GM19240 (cell line): ENCODE data around the gene UNC13A.

ENCODE experiments used
- DNase-seq: peaks from one replicate; pipeline ENCODE4 v3.0.0; 2011; ENCODE audit warnings: low spot score; ENCODE audit not compliant: insufficient read length

Gene UNC13A

GRCh38 chr19:17669419-17669818 lies 18.7 kb downstream of the UNC13A start:
- DNase-seq = no peak

DNA sequence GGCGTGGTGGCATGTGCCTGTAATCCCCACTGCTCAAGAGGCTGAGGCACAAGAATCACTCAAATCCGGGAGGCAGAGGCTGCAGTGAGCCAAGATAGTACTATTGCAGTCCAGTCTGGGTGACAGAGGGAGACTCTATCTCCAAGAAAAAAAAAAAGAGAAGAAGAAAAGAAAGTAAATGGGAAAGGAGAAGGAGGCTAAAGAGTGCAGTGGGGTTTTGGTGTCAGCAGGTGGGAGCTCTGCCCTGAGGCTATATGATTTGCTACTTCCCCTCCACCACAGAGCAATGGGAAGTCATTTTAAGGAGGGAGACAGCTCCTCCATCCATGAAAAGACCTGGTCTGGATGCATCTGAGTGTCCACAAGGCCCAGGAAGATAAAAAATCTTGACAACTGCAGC lies 23.1 kb downstream of the UNC13A start:
- DNase-seq = no peak

DNA sequence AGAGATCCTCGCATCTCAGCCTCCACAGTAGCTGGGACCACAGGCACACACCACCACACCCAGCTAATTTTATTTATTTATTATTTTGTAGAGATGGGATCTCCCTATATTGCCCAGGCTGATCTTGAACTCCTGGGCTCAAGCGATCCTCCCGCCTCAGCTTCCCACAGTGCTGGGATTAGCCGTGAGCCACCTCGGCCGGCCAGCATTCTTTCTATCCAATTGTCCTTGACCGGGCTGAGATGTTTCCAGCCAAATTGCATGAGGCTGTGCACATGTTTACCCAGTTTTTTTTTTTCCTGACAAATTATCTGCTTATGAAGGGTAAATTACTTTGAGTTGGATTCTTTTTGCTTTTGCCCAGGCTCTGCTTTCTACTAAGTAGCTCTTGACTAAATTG lies 28.2 kb downstream of the UNC13A start:
- DNase-seq = no peak

DNA sequence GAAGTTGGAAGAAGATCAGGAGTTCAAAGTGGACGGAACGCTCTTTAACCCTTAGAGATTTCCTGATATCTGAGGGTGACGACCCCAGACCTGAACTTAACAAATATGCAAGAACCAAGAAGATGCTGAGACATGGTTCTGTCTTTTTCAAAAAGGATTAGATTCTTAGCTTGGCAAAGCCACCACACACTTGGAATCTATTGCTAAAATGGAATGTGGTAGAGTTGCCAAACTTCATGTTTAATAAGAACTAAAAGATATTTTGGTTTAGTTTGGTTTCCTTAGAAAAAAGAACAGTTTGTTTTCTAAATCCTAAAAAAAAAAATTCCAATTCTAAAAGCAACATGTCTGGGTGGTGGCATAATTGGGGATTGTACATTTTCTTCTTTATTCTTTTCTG lies 29.5 kb downstream of the UNC13A start:
- DNase-seq = no peak

GRCh38 chr19:17658240-17658639 lies 29.9 kb downstream of the UNC13A start:
- no peak for DNase-seq

- no peak for DNase-seq
Measured at GRCh38 chr19:17656970-17657369, 31.2 kb downstream of the UNC13A start.

- no peak for DNase-seq
Measured at GRCh38 chr19:17655751-17656472, 32.2 kb downstream of the UNC13A start.

GRCh38 chr19:17654993-17655392 lies 33.2 kb downstream of the UNC13A start:
- DNase-seq = no peak

DNA sequence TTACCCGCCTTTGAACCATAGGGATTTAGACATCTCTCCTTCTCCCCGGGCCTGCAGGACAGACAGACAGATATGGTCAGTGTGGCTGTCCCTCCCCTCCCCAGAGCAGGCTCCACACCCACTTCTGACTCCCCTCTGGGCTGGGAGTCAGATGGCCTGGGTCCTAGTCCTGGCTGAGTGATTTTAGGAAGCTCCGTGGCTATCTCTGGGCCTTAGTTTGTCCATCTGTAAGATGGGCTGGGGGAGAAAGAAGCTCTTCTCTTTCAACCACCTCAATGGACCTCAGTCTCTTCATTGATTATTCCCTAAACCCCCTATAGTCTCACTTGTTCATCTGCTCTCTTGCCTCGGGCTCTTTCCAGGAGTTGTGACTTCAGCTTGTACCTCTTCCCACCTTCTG lies 35.5 kb downstream of the UNC13A start:
- DNase-seq = no peak

DNA sequence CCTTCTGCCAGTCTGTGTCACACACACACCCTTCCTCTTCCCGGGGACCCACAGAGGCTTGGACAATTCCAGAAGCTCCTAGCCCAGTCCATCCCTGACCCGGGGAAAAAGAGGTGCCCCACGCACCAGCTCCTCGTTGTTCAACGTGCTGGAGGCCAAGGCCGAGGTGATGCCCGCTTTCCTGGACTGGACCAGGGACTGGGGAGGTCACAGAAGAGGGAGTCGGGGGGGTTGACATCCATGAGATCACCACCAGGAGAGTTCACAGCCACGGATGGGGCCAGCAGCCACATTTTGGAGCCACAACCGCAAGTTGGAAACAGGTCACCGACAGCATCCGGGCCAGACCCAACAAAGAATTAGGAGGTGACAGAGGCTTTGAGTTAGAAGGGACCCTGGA lies 39.4 kb downstream of the UNC13A start:
- DNase-seq = no peak

- DNase-seq = no peak
Measured at GRCh38 chr19:17648097-17648660, 40.0 kb downstream of the UNC13A start.

DNA sequence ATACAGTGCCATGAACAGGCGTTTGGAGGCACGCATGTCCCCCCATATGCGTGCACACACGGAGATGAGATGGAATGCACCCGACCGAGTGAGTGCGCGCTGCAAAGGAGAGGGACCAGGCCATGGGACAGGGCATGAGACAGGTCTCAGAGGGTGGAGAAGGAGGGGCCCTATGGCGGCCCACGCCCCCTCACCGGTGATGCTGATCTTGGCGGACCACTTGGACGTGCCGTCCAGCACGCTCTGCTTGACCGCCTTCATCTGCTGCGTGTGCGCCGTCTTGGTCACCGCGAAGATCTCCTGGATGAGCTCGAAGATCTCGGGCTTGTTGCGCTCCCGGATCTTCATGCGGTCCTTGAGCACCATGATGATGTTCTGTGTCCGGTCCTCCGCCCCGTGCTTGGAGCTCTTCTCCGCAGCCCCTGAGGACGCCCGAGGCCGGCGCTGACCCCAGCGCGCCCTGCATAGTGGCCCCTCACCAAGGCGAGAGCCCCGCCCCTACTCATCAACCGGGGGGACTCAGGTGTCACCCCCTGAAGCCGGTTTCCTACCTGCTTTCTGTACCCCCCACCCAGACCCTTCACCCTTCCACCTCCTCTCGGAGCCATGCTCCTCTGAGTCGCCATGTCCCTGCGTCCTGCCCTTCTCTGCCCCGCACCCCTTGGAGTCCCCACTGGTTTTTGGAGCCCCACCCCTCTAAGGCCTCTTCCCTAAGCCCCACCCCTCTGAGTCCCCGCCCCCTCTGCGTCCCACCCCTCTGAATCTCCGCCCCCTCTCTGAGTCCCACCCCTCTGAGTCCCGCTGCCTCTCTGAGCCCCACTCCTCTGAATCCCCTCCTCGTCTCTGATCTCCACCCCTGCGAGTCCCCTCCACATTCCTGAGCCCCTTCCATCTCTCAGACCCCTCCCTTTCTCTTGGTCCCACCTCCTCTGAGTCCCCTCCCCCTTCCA lies 40.8 kb downstream of the UNC13A start:
- DNase-seq = no peak

DNA sequence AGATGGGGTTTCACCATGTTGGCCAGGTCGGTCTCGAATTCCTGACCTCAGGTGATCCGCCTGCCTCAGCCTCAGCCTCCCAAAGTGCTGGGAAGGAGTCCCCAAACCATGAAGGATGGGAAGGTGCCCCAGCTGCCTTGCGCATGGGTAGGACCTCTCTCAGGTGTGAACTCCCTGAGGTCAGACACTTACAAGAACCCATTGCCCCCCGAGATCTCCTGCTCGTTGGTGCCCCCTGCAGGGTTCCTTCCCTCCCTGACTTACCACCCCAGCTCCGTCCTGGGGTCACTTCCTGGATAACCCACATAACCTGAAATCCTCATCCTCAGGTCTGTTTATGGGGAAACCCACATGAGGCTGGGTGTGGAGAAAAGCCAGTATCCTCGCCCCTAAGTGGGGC lies 41.7 kb downstream of the UNC13A start:
- no peak for DNase-seq

GRCh38 chr19:17645339-17645963 lies 42.7 kb downstream of the UNC13A start:
- DNase-seq = no peak

DNA sequence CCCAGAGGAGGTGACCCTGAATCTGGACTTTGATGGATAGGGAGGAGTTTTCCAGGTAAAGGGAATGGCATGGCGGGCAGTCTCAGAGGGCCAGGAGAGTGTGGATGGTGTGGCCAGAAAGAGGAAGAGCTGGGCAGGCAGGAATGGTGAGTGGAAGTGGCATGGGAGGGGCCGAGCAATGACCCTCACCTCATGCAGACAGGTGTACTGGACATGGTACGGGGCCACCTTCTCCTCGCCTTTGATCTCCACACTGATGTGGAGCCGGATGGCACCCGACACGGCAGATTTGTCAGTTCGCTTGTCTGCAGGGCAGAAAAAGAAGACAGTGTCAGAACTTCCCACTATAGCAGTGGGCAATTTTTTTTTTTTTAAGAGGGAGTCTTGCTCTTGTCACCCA lies 45.5 kb downstream of the UNC13A start:
- no peak for DNase-seq

DNA sequence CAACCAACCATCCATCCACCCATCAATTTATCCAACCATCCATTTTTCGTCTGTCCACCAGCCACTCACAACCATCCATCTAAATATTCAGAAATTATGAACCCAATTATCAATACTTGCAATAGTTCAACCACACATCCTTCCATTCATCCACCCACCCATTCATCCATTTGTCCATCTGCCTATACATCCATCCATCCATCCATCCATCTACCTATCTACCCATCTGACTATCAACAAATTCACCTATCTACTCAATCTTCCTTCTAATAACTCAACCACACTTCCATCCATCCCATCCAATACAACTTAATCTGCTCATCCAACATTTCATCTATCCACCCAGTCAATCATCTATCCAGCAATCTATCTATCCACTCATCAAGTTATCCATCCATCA lies 46.3 kb downstream of the UNC13A start:
- no peak for DNase-seq

DNA sequence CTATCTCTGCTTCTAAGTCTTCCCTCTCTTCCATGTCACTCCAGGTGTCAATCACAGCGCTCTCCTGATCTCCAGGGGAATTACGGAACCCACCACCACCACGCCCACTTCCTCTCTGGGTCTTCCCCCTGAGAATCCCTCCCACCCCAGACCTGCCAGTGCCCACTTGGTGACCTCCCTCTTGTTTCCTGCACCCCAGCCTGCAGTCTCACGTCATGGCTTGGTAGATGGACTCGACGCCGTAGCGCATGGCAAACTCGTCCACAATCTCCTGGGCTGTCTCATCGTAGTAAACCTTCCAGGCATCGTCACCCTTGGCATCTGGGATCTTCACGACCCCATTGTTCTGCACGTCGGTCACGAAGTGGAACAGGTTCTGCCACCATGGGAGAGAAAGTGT lies 47.0 kb downstream of the UNC13A start:
- no peak for DNase-seq

DNA sequence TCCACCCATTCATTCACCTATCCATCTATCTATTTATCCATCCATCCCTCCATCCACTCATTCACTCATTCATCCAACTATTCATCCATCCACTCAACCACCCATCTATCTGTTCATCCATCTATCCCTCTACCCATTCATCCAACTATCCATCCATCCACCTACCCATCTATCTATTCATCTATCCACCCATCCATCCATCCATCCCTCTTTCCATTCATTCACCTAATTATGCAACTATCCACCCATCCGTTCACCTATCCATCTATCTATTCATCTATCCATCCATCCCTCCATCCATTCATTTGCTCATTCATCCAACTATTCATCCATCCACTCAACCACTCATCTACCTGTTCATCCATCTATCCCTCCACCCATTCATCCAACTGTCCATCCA lies 54.5 kb downstream of the UNC13A start:
- DNase-seq = no peak

DNA sequence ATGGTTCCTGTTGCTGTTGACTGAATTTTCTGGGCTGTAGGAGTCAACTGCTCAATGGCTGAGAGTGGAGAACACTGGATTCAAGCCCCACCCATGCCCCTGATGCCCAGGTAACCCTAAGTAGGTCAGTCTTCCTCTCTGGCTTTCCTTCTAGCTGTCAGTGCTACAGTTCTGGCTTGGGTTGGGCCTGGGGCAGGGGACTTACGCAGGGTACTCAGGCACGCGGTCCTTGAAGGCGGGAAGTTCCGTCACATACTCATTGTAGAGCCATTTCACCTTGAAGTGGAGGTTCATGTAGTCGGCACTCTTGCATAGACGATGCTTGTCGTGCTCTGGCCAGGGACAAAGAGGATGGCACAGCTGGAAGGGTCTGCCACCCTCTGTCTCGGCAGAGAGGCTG lies 55.6 kb downstream of the UNC13A start:
- no peak for DNase-seq

DNA sequence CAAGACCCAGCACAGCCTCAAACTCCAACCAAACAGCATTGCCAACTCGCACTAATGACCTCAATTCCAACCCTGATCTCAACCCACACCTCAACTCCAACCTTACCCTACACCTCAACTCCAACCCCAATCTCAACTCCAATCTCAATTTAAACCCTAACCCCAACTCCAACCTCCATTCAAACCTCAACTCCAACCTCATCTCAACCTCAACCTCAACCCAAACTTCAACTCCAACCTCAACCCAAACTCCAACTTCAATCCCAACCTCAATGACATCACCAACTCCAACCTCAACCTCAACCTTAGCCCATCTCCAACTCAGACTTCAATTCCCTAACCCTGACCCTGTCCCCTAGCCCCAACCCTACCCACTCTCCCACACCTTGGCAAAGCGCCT lies 58.4 kb downstream of the UNC13A start:
- no peak for DNase-seq

- no peak for DNase-seq
Measured at GRCh38 chr19:17627921-17628320, 60.2 kb downstream of the UNC13A start.

DNA sequence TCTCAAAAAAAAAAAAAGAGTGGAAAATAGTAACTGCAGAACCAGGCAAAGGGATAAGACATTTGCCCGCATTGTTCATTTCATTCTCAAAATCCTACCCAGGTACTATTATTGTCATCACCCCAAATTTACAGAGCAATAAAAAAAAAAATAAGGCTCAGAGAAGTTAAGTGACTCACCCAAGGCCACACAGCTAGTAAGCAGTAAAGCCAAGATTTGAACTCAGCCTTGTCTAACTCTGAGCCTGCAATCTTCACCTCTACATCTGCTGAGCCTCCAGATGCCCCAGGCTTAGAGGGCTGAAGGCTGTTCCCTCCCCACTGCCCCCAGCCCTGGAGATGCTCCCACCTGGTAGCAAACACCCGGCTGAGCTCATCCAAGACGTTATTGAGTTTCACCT lies 61.0 kb downstream of the UNC13A start:
- no peak for DNase-seq
